GM10847 (cell line): ENCODE results near the gene RIOX2.

Source experiments
- POLR2A ChIP-seq: IDR thresholded peaks from 2 replicates; pipeline ENCODE4 v1.6.1; 2011; ENCODE audit not compliant: insufficient read length; ENCODE audit errors: extremely low read depth

The RIOX2 gene

GRCh38 chr3:97910931-97911351 lies 61.3 kb downstream of the RIOX2 start:
- TF ChIP-seq POLR2A = no peak

DNA sequence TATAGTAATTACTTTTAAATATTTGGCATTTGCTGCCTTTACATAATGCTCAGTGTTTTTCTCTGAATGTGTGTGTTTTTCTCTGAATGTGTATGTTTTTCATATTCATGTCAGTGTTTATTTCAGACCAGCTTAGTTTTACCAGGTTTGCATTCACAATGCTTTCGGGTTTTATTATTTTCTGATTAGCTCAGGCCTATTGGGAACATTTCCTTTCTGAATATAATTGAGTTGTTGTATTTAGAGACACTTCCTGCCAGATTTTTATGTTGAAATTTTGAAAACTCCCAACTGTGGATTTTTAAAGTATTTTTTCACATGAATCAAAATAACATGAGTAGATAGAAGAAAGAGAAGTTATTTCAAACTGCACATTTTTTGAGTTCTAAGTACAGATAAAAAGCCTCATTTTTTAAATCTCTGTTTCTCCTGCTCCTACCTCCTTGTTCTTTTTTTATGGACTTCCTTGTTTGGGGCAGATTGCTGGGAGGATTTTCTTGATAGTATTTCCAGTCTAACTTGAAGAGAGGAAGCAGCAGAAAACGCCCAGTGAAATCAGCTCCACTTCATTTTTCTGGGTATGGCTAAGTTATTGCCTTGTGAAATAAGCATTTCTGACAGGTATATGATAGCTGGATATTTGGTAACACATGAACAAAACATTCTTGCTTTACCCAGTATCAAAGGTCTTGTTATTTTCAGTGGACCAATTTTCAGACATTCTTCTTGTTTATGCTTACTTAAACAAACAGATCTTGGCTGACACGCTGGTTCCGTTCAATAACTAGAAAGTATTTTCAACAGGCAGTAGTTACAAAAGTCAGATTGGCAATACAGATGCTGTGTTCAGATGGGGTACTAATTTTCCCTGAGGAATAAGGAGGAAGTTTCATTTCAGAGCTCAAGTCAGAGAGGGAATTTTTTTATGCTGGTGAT lies 70.7 kb downstream of the RIOX2 start:
- no peak for TF ChIP-seq POLR2A

- no peak for TF ChIP-seq POLR2A
Measured at GRCh38 chr3:97899331-97899730, 72.9 kb downstream of the RIOX2 start.

- no peak for TF ChIP-seq POLR2A
Measured at GRCh38 chr3:97896547-97896946, 75.7 kb downstream of the RIOX2 start.

GRCh38 chr3:97896129-97896528 lies 76.1 kb downstream of the RIOX2 start:
- no peak for TF ChIP-seq POLR2A

GRCh38 chr3:97895216-97895615 lies 77.0 kb downstream of the RIOX2 start:
- TF ChIP-seq POLR2A = no peak

DNA sequence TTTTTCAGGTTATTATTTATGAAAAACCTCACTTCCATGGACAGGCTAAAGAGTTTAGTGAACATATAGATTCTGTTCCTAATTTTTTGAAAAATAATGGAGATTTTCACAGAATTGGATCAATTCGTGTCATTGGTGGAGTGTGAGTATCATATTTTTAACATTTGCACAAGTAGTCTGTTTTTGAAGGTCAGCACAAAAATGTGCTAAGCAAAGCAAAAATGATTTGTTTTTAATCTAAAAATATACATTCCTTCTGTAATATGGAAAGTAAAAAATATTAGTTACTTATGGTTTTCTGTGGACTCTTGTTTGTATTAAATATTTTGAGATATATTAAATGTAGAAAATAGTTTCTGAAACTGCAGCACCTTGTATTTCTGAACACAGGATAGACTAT lies 79.4 kb downstream of the RIOX2 start:
- no peak for TF ChIP-seq POLR2A
